ENCODE data around the gene POC1B.

The POC1B gene

GRCh38 chr12:89379839-89380467, 145.9 kb downstream of the POC1B start:
- DNase-seq = no peak

DNA sequence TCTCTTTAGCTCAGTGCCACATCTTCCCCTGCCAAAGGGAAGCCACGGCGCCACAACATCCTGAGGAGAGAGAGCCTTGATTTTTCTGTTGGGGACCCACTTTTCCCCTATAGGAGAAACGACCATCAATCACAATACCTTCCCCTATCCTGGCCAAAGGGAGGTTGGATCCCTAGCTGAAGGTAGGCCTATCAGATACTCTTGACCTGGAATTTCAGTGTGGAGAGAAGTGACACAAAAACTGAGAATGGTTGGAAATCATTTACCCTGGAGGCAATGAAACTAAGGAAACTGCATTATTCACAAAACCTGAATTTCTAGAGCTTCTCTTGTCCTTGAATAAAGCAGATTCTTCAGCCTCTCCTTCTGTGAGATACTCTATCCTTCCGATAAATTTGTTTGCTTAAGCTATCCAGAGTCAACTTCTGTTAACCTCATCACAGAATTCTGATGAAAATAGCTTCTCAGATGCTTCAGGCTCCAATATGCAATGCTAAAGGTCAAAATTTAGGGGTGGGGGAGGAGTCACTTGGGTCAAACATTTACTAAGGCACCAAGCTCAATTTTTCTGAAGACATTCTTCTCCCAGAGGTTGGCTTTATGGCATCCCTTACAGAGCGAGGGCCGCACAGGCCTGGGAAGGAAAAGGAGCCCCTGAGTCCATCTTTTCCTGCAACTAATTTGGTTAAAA, 146.6 kb downstream of the POC1B start:
- no peak for DNase-seq

DNA sequence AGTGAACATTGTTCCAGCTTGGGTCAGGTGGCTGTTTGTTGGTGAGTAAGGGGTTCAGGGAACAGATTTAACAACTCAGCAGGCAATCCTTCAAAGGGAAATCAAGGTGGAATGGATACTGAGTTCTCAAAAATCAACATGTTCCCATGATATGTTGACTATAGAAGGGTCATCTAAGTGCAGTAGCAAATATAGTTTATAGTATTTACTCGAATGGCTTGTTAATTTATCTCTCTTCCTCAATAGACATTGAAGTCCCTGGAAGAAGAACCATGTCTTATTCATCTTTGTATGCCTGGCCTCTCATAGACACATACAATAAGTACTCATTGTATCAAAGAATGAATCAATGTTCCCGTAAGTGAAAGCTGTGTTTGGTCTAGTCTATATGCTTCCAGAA, 149.0 kb downstream of the POC1B start:
- no peak for DNase-seq

DNA sequence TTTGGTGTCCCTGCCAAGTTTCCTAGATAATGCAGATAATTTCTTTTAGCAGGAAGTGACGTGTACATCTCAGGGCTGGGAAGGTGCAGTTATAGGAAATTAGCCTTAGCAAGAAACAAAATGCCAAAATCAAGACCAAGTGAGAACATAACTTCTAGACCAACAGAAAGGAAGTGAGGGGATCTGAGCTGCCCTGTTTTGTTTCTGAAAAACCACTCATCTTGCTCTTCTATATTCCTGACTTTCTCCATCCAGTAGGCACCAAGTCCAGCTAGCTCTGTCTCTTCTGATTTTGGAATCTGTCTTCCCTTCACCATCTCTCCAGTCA, 149.7 kb downstream of the POC1B start:
- no peak for DNase-seq

DNA sequence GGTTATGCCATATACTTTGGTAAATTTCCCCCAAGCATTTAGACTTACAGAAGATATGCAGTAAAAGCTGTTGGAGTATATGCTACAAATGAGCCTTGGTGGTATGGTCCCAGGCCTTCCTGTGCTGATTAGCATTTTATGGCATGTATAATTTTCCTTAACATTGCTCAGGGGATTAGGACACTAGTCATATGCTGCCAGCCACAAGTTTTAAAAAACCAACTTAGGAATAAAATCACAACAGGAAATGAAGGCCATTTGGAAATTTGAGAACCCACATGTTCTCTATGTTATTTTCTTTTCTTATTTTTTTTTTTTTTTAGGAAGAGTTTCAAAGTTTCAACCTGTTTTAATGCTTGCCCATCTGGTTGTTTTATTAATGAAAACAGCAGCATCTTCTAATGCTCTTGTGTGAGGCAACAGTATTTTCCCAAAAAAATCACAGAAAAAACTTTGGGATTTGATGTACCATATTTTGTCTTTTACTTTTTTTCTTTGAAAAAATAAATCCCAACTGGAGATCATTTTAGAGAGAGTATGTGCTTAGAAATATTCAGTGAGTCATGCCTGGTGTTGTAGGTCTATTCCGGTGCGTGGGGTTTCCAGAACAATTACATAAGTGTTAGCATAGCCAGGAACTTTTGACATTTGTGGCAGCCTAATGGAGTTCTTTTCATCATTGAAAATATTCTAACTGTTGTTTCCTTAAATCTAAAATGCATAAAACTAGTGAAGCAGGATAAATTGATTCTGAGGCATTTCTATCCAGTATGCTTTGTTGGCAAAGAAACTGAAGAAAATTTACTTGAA, 151.9 kb downstream of the POC1B start:
- DNase-seq = no peak

- DNase-seq = no peak
Measured at GRCh38 chr12:89372584-89373370, 153.1 kb downstream of the POC1B start.

- DNase-seq = no peak
Measured at GRCh38 chr12:89370850-89371249, 155.0 kb downstream of the POC1B start.

- no peak for DNase-seq
Measured at GRCh38 chr12:89370421-89370831, 155.4 kb downstream of the POC1B start.
